ENCODE measurements around the gene RCAN1.

GRCh38 chr21:34559089-34559631 lies 55.8 kb downstream of the RCAN1 start:
- TF ChIP-seq ZNF556 (CRISPR knock-in tag; IDR thresholded peaks at IDR 0.05; ENCODE audit: borderline replicate concordance) = no peak
- no peak for TF ChIP-seq ZNF747 (CRISPR knock-in tag; IDR thresholded peaks at IDR 0.05; ENCODE audit: borderline replicate concordance)
- TF ChIP-seq ELF4 (CRISPR knock-in tag; IDR thresholded peaks at IDR 0.05; ENCODE audit: borderline replicate concordance) = no peak
- TF ChIP-seq ZNF383 (CRISPR knock-in tag; IDR thresholded peaks at IDR 0.05; ENCODE audit: borderline replicate concordance) = no peak
- TF ChIP-seq HHEX (CRISPR knock-in tag; IDR thresholded peaks at IDR 0.05) = no peak
- no peak for TF ChIP-seq ZBTB21 (CRISPR knock-in tag; IDR thresholded peaks at IDR 0.05)
- TF ChIP-seq FOSL2 (CRISPR knock-in tag; IDR thresholded peaks at IDR 0.05) = no peak
- TF ChIP-seq EP300 (IDR thresholded peaks at IDR 0.05; ENCODE audit: low read depth in 2 of 2, low read length in 2 of 2) = no peak
- no peak for TF ChIP-seq EP300 (CRISPR knock-in tag; IDR thresholded peaks at IDR 0.05; ENCODE audit: borderline replicate concordance)
- TF ChIP-seq ZNF275 (CRISPR knock-in tag; IDR thresholded peaks at IDR 0.05; ENCODE audit: borderline replicate concordance) = no peak
- no peak for TF ChIP-seq AFF4 (CRISPR knock-in tag; IDR thresholded peaks at IDR 0.05)
- TF ChIP-seq ATF3 (CRISPR knock-in tag; IDR thresholded peaks at IDR 0.05) = no peak
- no peak for TF ChIP-seq USF2 (IDR thresholded peaks at IDR 0.05; ENCODE audit: low read depth, low read length)
- no peak for TF ChIP-seq USF2 (CRISPR knock-in tag; IDR thresholded peaks at IDR 0.05; ENCODE audit: borderline replicate concordance)
- no peak for TF ChIP-seq MXI1 (IDR thresholded peaks at IDR 0.05; ENCODE audit: borderline replicate concordance, low read depth, low read length)
- no peak for TF ChIP-seq THRA (CRISPR knock-in tag; IDR thresholded peaks at IDR 0.05; ENCODE audit: borderline replicate concordance)

Data from HepG2 (cell line).